IMR-90 (cell line): ENCODE data around the gene CACNA2D4. TPM values are rescaled to one million over a fixed set of nuclear protein-coding genes. Genes with fewer than 3 reads are reported as not detected.

ENCODE experiments used
- ATAC-seq: fragments of 200-7000 bp; cut with Tn5 transposase; 2 replicates; pipeline ENCODE4 v1.9.1; 2020; ENCODE audit warnings: low read depth, mild to moderate bottlenecking, moderate library complexity
- BruUV-seq: library from RNA; stranded (reverse); fragments of 400-500 nt; replicated peaks from 2 replicates; lab custom pipeline; 2021; lab: Mats Ljungman, UMichigan
- CTCF ChIA-PET: fragments of 300-600 bp; formaldehyde crosslinking; extraction: SDS; loops from one replicate; lab custom pipeline; 2021; ENCODE audit warnings: antibody characterized with exemption; lab: Yijun Ruan, JAX
- POLR2A ChIA-PET: fragments of 300-600 bp; sonication (Branson Sonifier 250); formaldehyde crosslinking; loops from one replicate; lab custom pipeline; 2022; ENCODE audit warnings: antibody characterized with exemption; ENCODE audit not compliant: unreplicated experiment; lab: Charles Lee
- DNase-seq: peaks from one replicate; pipeline ENCODE4 v3.0.0; 2013
- H2AFZ ChIP-seq: replicated peaks from 2 replicates; pipeline ENCODE3; 2013; ENCODE audit warnings: low read length, mild to moderate bottlenecking; ENCODE audit not compliant: poor library complexity
- H2AK5ac ChIP-seq: 2 replicates; pipeline ENCODE4 v1.6.1; 2013; ENCODE audit warnings: low read depth, low read length, inconsistent platforms
- H2AK9ac ChIP-seq: replicated peaks from 2 replicates; pipeline ENCODE3; 2013; ENCODE audit warnings: mild to moderate bottlenecking, low read depth, low read length, moderate library complexity; ENCODE audit not compliant: poor library complexity
- H2BK120ac ChIP-seq: 2 replicates; pipeline ENCODE4 v1.6.1; 2013; ENCODE audit warnings: low read depth, low read length, inconsistent platforms
- H2BK15ac ChIP-seq: 3 replicates; pipeline ENCODE4 v1.6.1; 2013; ENCODE audit warnings: low read depth, low read length, inconsistent platforms
- H2BK20ac ChIP-seq: 2 replicates; pipeline ENCODE4 v1.6.1; 2013; ENCODE audit warnings: low read depth, mild to moderate bottlenecking, inconsistent platforms, low read length, moderate library complexity
- H2BK5ac ChIP-seq: 2 replicates; pipeline ENCODE4 v1.6.1; 2013; ENCODE audit warnings: mild to moderate bottlenecking, low read depth, low read length, inconsistent platforms; ENCODE audit not compliant: poor library complexity, severe bottlenecking
- H3K14ac ChIP-seq: replicated peaks from 2 replicates; pipeline ENCODE4 v1.6.1; 2013; ENCODE audit warnings: low read depth, low read length, inconsistent platforms
- H3K18ac ChIP-seq: 2 replicates; pipeline ENCODE4 v1.6.1; 2013; ENCODE audit warnings: low read depth, low read length, control low read depth
- H3K23ac ChIP-seq: 2 replicates; pipeline ENCODE4 v1.6.1; 2013; ENCODE audit warnings: low read depth, low read length, inconsistent platforms
- H3K27ac ChIP-seq: 2 replicates; pipeline ENCODE4 v1.5.1; 2013; ENCODE audit warnings: mild to moderate bottlenecking, control low read depth, low read length; ENCODE audit not compliant: insufficient read depth
- H3K27me3 ChIP-seq: 2 replicates; pipeline ENCODE4 v1.6.1; 2013; ENCODE audit warnings: low read length; ENCODE audit not compliant: control insufficient read depth, insufficient read depth
- H3K36me3 ChIP-seq: 2 replicates; pipeline ENCODE4 v1.6.1; 2013; ENCODE audit warnings: low read length, mixed read lengths; ENCODE audit not compliant: control insufficient read depth, insufficient read depth
- H3K4ac ChIP-seq: 2 replicates; pipeline ENCODE4 v1.6.1; 2013; ENCODE audit warnings: low read depth, low read length, inconsistent platforms
- H3K4me1 ChIP-seq: 2 replicates; pipeline ENCODE4 v1.6.1; 2013; ENCODE audit warnings: low read length, mixed read lengths; ENCODE audit not compliant: control insufficient read depth, insufficient read depth
- H3K4me2 ChIP-seq: 2 replicates; pipeline ENCODE4 v1.6.1; 2013; ENCODE audit warnings: low read depth, mild to moderate bottlenecking, control low read depth, low read length, moderate library complexity
- H3K4me3 ChIP-seq: 2 replicates; pipeline ENCODE4 v1.5.1; 2013; ENCODE audit warnings: low read depth, mild to moderate bottlenecking, control low read depth, low read length, moderate library complexity; ENCODE audit not compliant: insufficient read depth
- H3K56ac ChIP-seq: 2 replicates; pipeline ENCODE4 v1.6.1; 2013; ENCODE audit warnings: low read length, inconsistent platforms; ENCODE audit not compliant: insufficient read depth; ENCODE audit errors: extremely low read depth
- H3K79me1 ChIP-seq, 2 experiments: 2 replicates each; pipeline ENCODE4 v1.6.1; 2013; ENCODE audit warnings: low read length in 2 of 2, inconsistent platforms in 1 of 2, low read depth in 1 of 2
- H3K9ac ChIP-seq: 2 replicates; pipeline ENCODE4 v1.6.1; 2013; ENCODE audit warnings: low read depth, low read length, control low read depth
- H3K9me1 ChIP-seq: 2 replicates; pipeline ENCODE4 v1.6.1; 2013; ENCODE audit warnings: low read length, inconsistent platforms; ENCODE audit not compliant: insufficient read depth
- H3K9me3 ChIP-seq: 2 replicates; pipeline ENCODE4 v1.6.1; 2013; ENCODE audit warnings: low read length; ENCODE audit not compliant: control insufficient read depth, insufficient read depth
- H4K20me1 ChIP-seq: 2 replicates; pipeline ENCODE4 v1.6.1; 2013; ENCODE audit warnings: low read length, inconsistent platforms; ENCODE audit not compliant: insufficient read depth
- H4K5ac ChIP-seq: 2 replicates; pipeline ENCODE4 v1.6.1; 2013; ENCODE audit warnings: mild to moderate bottlenecking, low read depth, low read length, control low read depth
- H4K8ac ChIP-seq, 2 experiments: 2 replicates each; pipeline ENCODE4 v1.6.1; 2013; ENCODE audit warnings: low read depth in 2 of 2, low read length in 2 of 2, control low read depth in 1 of 2, inconsistent platforms in 1 of 2
- H4K91ac ChIP-seq: 2 replicates; pipeline ENCODE4 v1.6.1; 2013; ENCODE audit warnings: low read depth, low read length, inconsistent platforms; ENCODE audit not compliant: insufficient read depth
- CEBPB ChIP-seq: IDR thresholded peaks from 2 replicates; pipeline ENCODE4 v1.6.1; 2012; ENCODE audit warnings: low read depth, low read length, improper control_type of control experiment
- MAFK ChIP-seq: IDR thresholded peaks from 2 replicates; pipeline ENCODE4 v1.6.1; 2012; ENCODE audit warnings: low read depth, low read length, improper control_type of control experiment
- whole genome bisulfite sequencing, 2 experiments: methylation state at CpG; one replicate each; pipeline versions ENCODE4 v1.1.5 to v1.1.7; 2013; ENCODE audit warnings: missing lambda C conversion rate in 2 of 2; ENCODE audit not compliant: insufficient read length in 1 of 2; ENCODE audit errors: extremely low coverage in 2 of 2; 5-methylcytosine and 5-hydroxymethylcytosine counted together
- dilution Hi-C: fragments of 300-500 bp; cut with HindIII; formaldehyde crosslinking; loops from one replicate; pipeline ENCODE4 v1.14.3; 2018; ENCODE audit warnings: low sequenced_read_pairs; ENCODE audit not compliant: unreplicated experiment
- in situ Hi-C: fragments of 300-500 bp; cut with MboI; formaldehyde crosslinking; loops from 3 replicates; pipeline ENCODE4 v1.14.3; 2019; ENCODE audit warnings: low sequenced_read_pairs, inconsistent platforms, mixed read lengths
- intact Hi-C: fragments of 100-400 bp; cut with micrococcal nuclease; formaldehyde crosslinking; loops from 2 replicates; pipeline ENCODE4 v1.10.0; 2022
- polyA plus RNA-seq, 3 experiments: library from polyadenylated mRNA; depleted of rRNA; stranded (reverse); fragments of >200 nt; gene quantifications; 2 replicates each; pipeline ENCODE4 v1.2.3, GENCODE V29; 2012; ENCODE audit warnings: low replicate concordance in 1 of 3
- total RNA-seq: library from RNA; depleted of rRNA; stranded (reverse); fragments of >200 nt; gene quantifications from 2 replicates; pipeline ENCODE4 v1.2.3, GENCODE V29; 2012

Gene CACNA2D4
- total and polyA plus RNA-seq, 2 of the 4 experiments (the other 2 are of a cell fraction), result 0.18 to 0.22 TPM

- peaks cover 22% of the 10 kb centered on the region for H3K4me1 ChIP-seq
- dilution Hi-C loops (no loop called here), intact Hi-C loops (loop anchor here (2.0 to 5.0 kb wide), 2 partner anchors 47 to 89 kb away; partner anchors contain the start of gene ADIPOR2), in situ Hi-C loops (no loop called here)
- H2AK9ac ChIP-seq, result no peak overlapping the region
- H2BK5ac ChIP-seq, result no peak overlapping the region
- TF ChIP-seq CEBPB (no peak), MAFK (peak; percentile 44; the same call in 1 of the 2 replicates)
- no peak overlapping the region for H3K27ac ChIP-seq
- CTCF ChIA-PET, result no interaction called here
- H3K56ac ChIP-seq, result no peak overlapping the region
- H2BK20ac ChIP-seq, result no peak overlapping the region
- no peak overlapping the region for H2BK120ac ChIP-seq
- no peak overlapping the region for H3K9ac ChIP-seq
- H3K4me3 ChIP-seq, result no peak overlapping the region
- H4K5ac ChIP-seq, result no peak overlapping the region
- peak; percentile 75 for DNase-seq
- H3K27me3 ChIP-seq, result no peaks in the 10 kb centered on the region
- H2AFZ ChIP-seq, result no peak overlapping the region
- no peak overlapping the region for H3K18ac ChIP-seq
- peaks cover 11% of the 10 kb centered on the region; the same call in 1 of the 2 replicates for H4K20me1 ChIP-seq
- ATAC-seq, result peak; percentile 11; the same call in 1 of the 2 replicates
- H3K14ac ChIP-seq, result no peak overlapping the region
- no TSS peak for BruUV-seq
- peaks cover 2% of the 10 kb centered on the region; the same call in 1 of the 2 replicates for H3K36me3 ChIP-seq
- POLR2A ChIA-PET, result no interaction called here
- no peaks in the 10 kb centered on the region for H3K9me3 ChIP-seq
- H2AK5ac ChIP-seq, result no peak overlapping the region
- no CpG with 5 or more reads among the region's 1 CpG for WGBS, 2 experiments
- no peak overlapping the region for H2BK15ac ChIP-seq
- H3K4ac ChIP-seq, result no peak overlapping the region
- no peak overlapping the region for H4K8ac ChIP-seq
- H3K9me1 ChIP-seq, result peaks cover 18% of the 10 kb centered on the region
- H3K79me1 ChIP-seq, result peaks cover 3 to 56% of the 10 kb centered on the region in 2 experiments; a peak in 3 of 4 replicates
- H3K23ac ChIP-seq, result no peak overlapping the region
- H4K91ac ChIP-seq, result no peak overlapping the region
- H3K4me2 ChIP-seq, result no peak overlapping the region
Measured at GRCh38 chr12:1779783-1780182, 138.7 kb downstream of the CACNA2D4 start.
